GM12878 (cell line): ENCODE results near the gene MYO9B. TPM values are rescaled to one million over a fixed set of nuclear protein-coding genes. Genes with fewer than 3 reads are reported as not detected.

Experiments
- ATAC-seq: fragments of 200-7000 bp; cut with Tn5 transposase; 3 replicates; pipeline ENCODE4 v1.9.1; 2020; ENCODE audit warnings: mild to moderate bottlenecking, moderate library complexity
- BruUV-seq: library from RNA; stranded (reverse); fragments of 400-500 nt; replicated peaks from 2 replicates; lab custom pipeline; 2021; lab: Mats Ljungman, UMichigan
- CTCF ChIA-PET: fragments of 300-600 bp; sonication (Branson Sonifier 250); formaldehyde crosslinking; extraction: SDS; loops from one replicate; lab custom pipeline; 2021; ENCODE audit warnings: inconsistent platforms; lab: Yijun Ruan, JAX
- POLR2A ChIA-PET: fragments of 350-600 bp; formaldehyde crosslinking; extraction: SDS; loops from one replicate; lab custom pipeline; 2021; ENCODE audit warnings: inconsistent platforms; lab: Charles Lee
- RAD21 ChIA-PET: fragments of 300-600 bp; sonication (Branson Sonifier 250); formaldehyde crosslinking; loops from one replicate; lab custom pipeline; 2023; ENCODE audit warnings: antibody characterized with exemption; ENCODE audit not compliant: unreplicated experiment; lab: Charles Lee
- SMC1A ChIA-PET: fragments of 300-600 bp; sonication (Branson Sonifier 250); formaldehyde crosslinking; loops from one replicate; lab custom pipeline; 2023; ENCODE audit not compliant: unreplicated experiment, uncharacterized antibody; lab: Charles Lee
- DNase-seq: peaks from one replicate; pipeline ENCODE4 v3.0.0-alpha.2; 2011; ENCODE audit warnings: low read depth, low spot score
- FAIRE-seq: peaks from 3 replicates; lab custom pipeline; 2011; peaks lifted over from hg19 to GRCh38; lab: Jason Lieb, UNC
- H2AFZ ChIP-seq: 2 replicates; pipeline ENCODE4 v1.6.0; 2011; ENCODE audit warnings: low read depth, low read length, control low read depth; ENCODE audit not compliant: control insufficient read depth
- H3K27ac ChIP-seq: 2 replicates; pipeline ENCODE4 v1.5.1; 2011; ENCODE audit warnings: control low read depth; ENCODE audit not compliant: control insufficient read depth, insufficient read depth
- H3K27me3 ChIP-seq, 2 experiments: replicated peaks in 1 of 2; 2 replicates each; pipeline versions ENCODE4 v1.6.0 to v1.6.1; 2011; ENCODE audit warnings: low read length in 1 of 2; ENCODE audit not compliant: control insufficient read depth in 2 of 2, insufficient read depth in 2 of 2
- H3K36me3 ChIP-seq, 2 experiments: 2 replicates each; pipeline ENCODE4 v1.5.1; 2011; ENCODE audit warnings: low read length in 1 of 2; ENCODE audit not compliant: control insufficient read depth in 2 of 2, insufficient read depth in 2 of 2
- H3K4me1 ChIP-seq: 2 replicates; pipeline ENCODE4 v1.6.1; 2011; ENCODE audit warnings: mild to moderate bottlenecking, low read length, moderate library complexity, mixed read lengths; ENCODE audit not compliant: control insufficient read depth, insufficient read depth
- H3K4me2 ChIP-seq: 2 replicates; pipeline ENCODE4 v1.6.0; 2011; ENCODE audit warnings: control low read depth; ENCODE audit not compliant: control insufficient read depth, insufficient read depth
- H3K4me3 ChIP-seq: fragments of 200-600 bp; sonication (generic); 2 replicates; pipeline ENCODE4 v1.5.1; 2016
- H3K79me2 ChIP-seq: 2 replicates; pipeline ENCODE4 v1.6.0; 2011; ENCODE audit warnings: low read length; ENCODE audit not compliant: control insufficient read depth, insufficient read depth
- H3K9ac ChIP-seq: 2 replicates; pipeline ENCODE4 v1.8.0; 2011; ENCODE audit warnings: low read length, control low read depth, mixed read lengths; ENCODE audit not compliant: control insufficient read depth, insufficient read depth
- H3K9me3 ChIP-seq: replicated peaks from 3 replicates; pipeline ENCODE4 v1.5.1; 2011; ENCODE audit warnings: mild to moderate bottlenecking, low read length; ENCODE audit not compliant: control insufficient read depth, insufficient read depth
- H4K20me1 ChIP-seq: 2 replicates; pipeline ENCODE4 v1.6.0; 2011; ENCODE audit not compliant: control insufficient read depth, insufficient read depth
- DPF2 ChIP-seq: fragments of 450-650 bp; IDR thresholded peaks from 2 replicates; pipeline ENCODE4 v1.6.1; 2017; ENCODE audit warnings: mild to moderate bottlenecking
- HDAC2 ChIP-seq: fragments of 200-600 bp; sonication (generic); IDR thresholded peaks from 2 replicates; pipeline ENCODE4 v1.6.1; 2017
- IKZF1 ChIP-seq: fragments of 450-650 bp; conservative IDR thresholded peaks from 2 replicates; pipeline ENCODE4 v1.6.1; 2017; ENCODE audit warnings: antibody characterized with exemption, mild to moderate bottlenecking
- MLLT1 ChIP-seq: fragments of 450-650 bp; IDR thresholded peaks from 2 replicates; pipeline ENCODE4 v1.6.1; 2016; ENCODE audit warnings: mild to moderate bottlenecking
- NFXL1 ChIP-seq: fragments of 450-650 bp; IDR thresholded peaks from 2 replicates; pipeline ENCODE4 v1.6.1; 2017; ENCODE audit warnings: antibody characterized with exemption, mild to moderate bottlenecking, borderline replicate concordance
- NR2C2 ChIP-seq: IDR thresholded peaks from 2 replicates; pipeline ENCODE4 v1.6.1; 2011; ENCODE audit warnings: borderline replicate concordance, low read depth; ENCODE audit not compliant: control insufficient read depth, insufficient read length
- YBX1 ChIP-seq: fragments of 450-650 bp; IDR thresholded peaks from 2 replicates; pipeline ENCODE4 v1.6.1; 2016; ENCODE audit warnings: antibody characterized with exemption
- WGBS: methylation state at CpG from one replicate; pipeline ENCODE4 v1.1.6; 2016; ENCODE audit warnings: low lambda C conversion rate; ENCODE audit not compliant: insufficient replicate concordance, insufficient coverage; ENCODE audit errors: missing lambda C conversion rate; 5-methylcytosine and 5-hydroxymethylcytosine counted together
- in situ Hi-C: fragments of 300-500 bp; cut with MboI; formaldehyde crosslinking; loops from 9 replicates; pipeline ENCODE4 v1.14.3; 2018; ENCODE audit warnings: mixed read lengths
- intact Hi-C: fragments of 100-400 bp; cut with micrococcal nuclease; formaldehyde crosslinking; loops from one replicate; pipeline ENCODE4 v1.14.2; 2022; ENCODE audit not compliant: unreplicated experiment
- polyA plus RNA-seq, 11 experiments: library from polyadenylated mRNA; depleted of rRNA in 4 of 11; unstranded in 6 of 11; stranded (reverse) in 5 of 11; fragments of >200 nt; fragmentation: Nextera tagmentation in 4 of 11; fragmentation: Illumina TruSeq in 1 of 11; extraction: Ambion mirVana in 4 of 11; extraction: Trizol in 1 of 11; gene quantifications; 1 replicate in 1 of 11; 2 replicates in 10 of 11; pipeline versions ENCODE4 v1.2.1 to v1.2.3, GENCODE V29; 2011 to 2016; ENCODE audit warnings: inconsistent platforms in 2 of 11, missing spikeins in 2 of 11, low read depth in 1 of 11
- total RNA-seq, 4 experiments: library from RNA; depleted of rRNA in 3 of 4; stranded (reverse); fragments of >200 nt in 3 of 4; fragmentation: Illumina TruSeq in 1 of 4; extraction: Trizol in 1 of 4; gene quantifications; 2 replicates each; pipeline versions ENCODE4 v1.2.1 to v1.2.3, GENCODE V29; 2013 to 2021

Gene MYO9B
- total and polyA plus RNA-seq, 10 of the 15 experiments (the other 5 are each of a cell fraction or from before 2014, with no cell fraction given) = 5.4 to 165 (median 45.8) TPM

DNA sequence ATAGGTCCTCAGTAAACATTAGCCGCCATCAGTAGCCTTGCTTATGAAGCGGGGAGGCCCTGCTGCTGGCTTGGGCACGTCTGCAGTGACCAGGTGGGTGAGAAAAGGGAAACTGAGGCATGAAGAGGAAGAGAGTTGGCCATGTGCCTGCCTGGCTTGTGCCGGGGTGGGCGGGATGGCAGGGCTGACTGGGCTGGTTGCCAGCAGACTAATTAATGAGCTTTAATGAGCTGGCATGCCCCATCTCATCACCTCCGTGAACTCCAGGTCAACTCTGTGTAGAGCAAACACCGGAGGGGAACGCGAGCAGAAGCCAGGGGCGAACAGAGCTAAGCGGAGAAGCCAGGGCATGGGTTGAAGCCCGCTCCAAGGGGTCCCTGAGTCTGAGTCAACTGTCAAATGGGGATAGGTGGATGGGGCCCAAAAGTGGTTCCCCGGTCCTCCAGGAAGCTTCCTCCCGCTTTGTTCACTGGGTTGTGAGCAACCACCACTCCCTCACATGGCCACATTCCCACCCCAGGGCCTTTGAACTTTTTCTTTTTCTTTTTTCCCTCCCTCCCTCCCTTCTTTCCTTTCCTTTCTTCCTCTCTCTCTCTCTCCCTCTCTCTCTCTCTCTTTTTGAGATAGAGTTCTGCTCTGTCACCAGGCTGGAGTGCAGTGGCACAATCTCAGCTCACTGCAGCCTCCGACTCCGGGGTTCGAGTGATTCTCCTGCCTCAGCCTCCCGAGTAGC lies 161.4 kb downstream of the MYO9B start:
- DNase-seq = no peak
- intact Hi-C loops = no loop called here
- Histone ChIP-seq H3K4me1 (peaks cover 4% of the 10 kb centered on the region; the same call in 1 of the 2 replicates), H3K36me3 (peaks cover 0 to 2% of the 10 kb centered on the region in 2 experiments; a peak in 1 of 4 replicates), H3K27ac (no peak overlapping the region), H4K20me1 (no peaks in the 10 kb centered on the region), H2AFZ (no peak overlapping the region), H3K27me3 (no peaks in the 10 kb centered on the region), H3K9ac (no peak overlapping the region)
- RAD21 ChIA-PET = interaction anchor here (3.1 kb wide), 1 partner anchor 170 kb away, joined by 21 read pairs; no protein-coding TSS in a partner anchor
- no TSS peak for BruUV-seq
- SMC1A ChIA-PET = no interaction called here
- no peak for TF ChIP-seq DPF2
- TF ChIP-seq NR2C2 = no peak
- no peak for TF ChIP-seq NFXL1
- TF ChIP-seq MLLT1 = no peak
- TF ChIP-seq IKZF1 = no peak
- no peak for TF ChIP-seq HDAC2
- no peak for TF ChIP-seq YBX1
- TF ChIP-seq, all 136 proteins: peak for 0
- POLR2A ChIA-PET = interaction anchor here (0.8 to 3.3 kb wide), 2 partner anchors 11 to 77 kb away, joined by 3 to 31 read pairs; partner anchors contain the start of gene OCEL1
- Histone ChIP-seq H3K79me2 (peaks cover 10% of the 10 kb centered on the region), H3K4me3 (no peak overlapping the region), H3K9me3 (no peaks in the 10 kb centered on the region), H3K4me2 (no peak overlapping the region)
- 82% methylated on average over 18 of the region's 18 CpGs for WGBS
- in situ Hi-C loops = no loop called here
- FAIRE-seq = no peak
- CTCF ChIA-PET = interaction anchor here (1.0 to 3.9 kb wide), 3 partner anchors 23 to 170 kb away, joined by 3 to 24 read pairs (median 15); no protein-coding TSS in a partner anchor
- ATAC-seq = no peak
